ENCODE measurements around the gene ZNF681.

ZNF681 gene

GRCh38 chr19:23758187-23759074 is at the start of gene ZNF681:
Gene ZNF681 (minus strand): TSS chr19:23758891. CDS start chr19:23758749, 142 bp downstream.
- H3K4me3 ChIP-seq (replicated peaks in 1 of 2; ENCODE audit: low read depth in 2 of 2, low read length in 2 of 2): peak within 1 kb of the TSS; percentile 63 to 72
- DNase-seq (ENCODE audit: low read depth in 2 of 2): peak; percentile 83 to 93
- TF ChIP-seq, protein P1, sequence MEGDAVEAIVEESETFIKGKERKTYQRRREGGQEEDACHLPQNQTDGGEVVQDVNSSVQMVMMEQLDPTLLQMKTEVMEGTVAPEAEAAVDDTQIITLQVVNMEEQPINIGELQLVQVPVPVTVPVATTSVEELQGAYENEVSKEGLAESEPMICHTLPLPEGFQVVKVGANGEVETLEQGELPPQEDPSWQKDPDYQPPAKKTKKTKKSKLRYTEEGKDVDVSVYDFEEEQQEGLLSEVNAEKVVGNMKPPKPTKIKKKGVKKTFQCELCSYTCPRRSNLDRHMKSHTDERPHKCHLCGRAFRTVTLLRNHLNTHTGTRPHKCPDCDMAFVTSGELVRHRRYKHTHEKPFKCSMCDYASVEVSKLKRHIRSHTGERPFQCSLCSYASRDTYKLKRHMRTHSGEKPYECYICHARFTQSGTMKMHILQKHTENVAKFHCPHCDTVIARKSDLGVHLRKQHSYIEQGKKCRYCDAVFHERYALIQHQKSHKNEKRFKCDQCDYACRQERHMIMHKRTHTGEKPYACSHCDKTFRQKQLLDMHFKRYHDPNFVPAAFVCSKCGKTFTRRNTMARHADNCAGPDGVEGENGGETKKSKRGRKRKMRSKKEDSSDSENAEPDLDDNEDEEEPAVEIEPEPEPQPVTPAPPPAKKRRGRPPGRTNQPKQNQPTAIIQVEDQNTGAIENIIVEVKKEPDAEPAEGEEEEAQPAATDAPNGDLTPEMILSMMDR (IDR thresholded peaks at IDR 0.05; ENCODE audit: low read depth, low read length): peak; percentile 6

- no peak for DNase-seq (ENCODE audit: low read depth in 2 of 2)
- TF ChIP-seq, protein P1 (IDR thresholded peaks at IDR 0.05; ENCODE audit: low read depth, low read length): no peak
- H3K4me3 ChIP-seq (replicated peaks in 1 of 2; ENCODE audit: low read depth in 2 of 2, low read length in 2 of 2): no peak overlapping the region
Measured at GRCh38 chr19:23804676-23805075, 46.0 kb upstream of the ZNF681 start.

GRCh38 chr19:23802290-23802689 is 43.6 kb upstream of the ZNF681 start:
- H3K4me3 ChIP-seq (replicated peaks in 1 of 2; ENCODE audit: low read depth in 2 of 2, low read length in 2 of 2): no peak overlapping the region
- TF ChIP-seq, protein P1 (IDR thresholded peaks at IDR 0.05; ENCODE audit: low read depth, low read length): no peak
- DNase-seq (ENCODE audit: low read depth in 2 of 2): no peak

DNA sequence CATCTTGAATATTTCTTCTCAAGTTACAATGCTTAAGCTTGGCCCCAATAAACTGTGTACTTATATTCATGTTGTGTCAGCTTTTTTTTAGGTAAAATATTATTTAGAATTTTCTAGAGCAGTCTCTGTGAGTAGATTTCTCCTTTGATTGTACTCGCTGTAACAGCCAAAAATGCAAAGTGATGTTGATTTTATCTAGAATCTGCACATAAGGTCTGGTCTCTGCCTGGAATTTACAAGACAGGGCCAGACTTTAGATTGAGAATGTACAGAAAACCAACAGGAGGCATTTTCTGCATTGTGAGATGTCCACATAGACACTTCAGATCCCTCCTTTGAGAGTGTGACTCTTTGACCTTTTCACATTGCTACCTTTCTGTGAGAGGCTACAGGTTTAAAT is 43.1 kb upstream of the ZNF681 start:
- TF ChIP-seq, protein P1 (IDR thresholded peaks at IDR 0.05; ENCODE audit: low read depth, low read length): no peak
- H3K4me3 ChIP-seq (replicated peaks in 1 of 2; ENCODE audit: low read depth in 2 of 2, low read length in 2 of 2): no peak overlapping the region
- DNase-seq (ENCODE audit: low read depth in 2 of 2): no peak

DNA sequence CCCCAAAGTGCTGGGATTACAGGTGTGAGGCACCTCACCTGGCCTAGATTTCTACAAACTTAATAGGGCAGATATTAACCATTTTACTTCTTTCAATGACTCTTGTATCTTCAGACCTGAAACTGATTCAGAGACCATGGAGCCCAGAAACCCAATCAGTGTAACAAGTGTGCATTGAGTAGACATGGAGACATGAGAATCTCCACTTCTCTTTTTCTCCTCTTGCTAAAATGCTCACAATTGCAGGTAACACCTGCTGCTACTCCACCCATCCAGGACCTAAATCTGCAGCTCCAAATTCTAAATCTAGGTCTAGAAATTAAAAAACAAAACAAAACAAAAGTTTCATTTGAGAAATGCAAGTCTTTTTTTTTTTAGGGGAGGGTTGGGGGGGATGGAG is 42.2 kb upstream of the ZNF681 start:
- H3K4me3 ChIP-seq (replicated peaks in 1 of 2; ENCODE audit: low read depth in 2 of 2, low read length in 2 of 2): no peak overlapping the region
- DNase-seq (ENCODE audit: low read depth in 2 of 2): no peak
- TF ChIP-seq, protein P1 (IDR thresholded peaks at IDR 0.05; ENCODE audit: low read depth, low read length): no peak

DNA sequence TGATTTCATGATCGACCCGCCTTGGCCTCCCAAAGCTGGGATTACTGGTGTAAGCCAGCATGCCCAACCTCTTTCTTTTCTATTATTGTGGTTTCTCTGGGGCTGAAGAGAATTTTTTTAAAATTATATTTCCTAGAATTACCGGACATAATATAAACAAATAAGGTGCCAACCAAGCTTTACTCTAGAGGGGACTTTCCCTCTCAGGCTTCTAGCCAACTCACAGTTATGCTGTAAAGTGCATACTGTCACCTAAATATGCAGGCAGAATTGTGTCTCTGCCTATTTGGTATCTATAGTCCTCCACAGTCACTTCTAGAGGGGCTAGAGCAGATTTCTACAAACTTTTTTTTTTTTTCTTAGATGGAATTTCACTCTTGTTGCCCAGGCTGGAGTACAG is 41.6 kb upstream of the ZNF681 start:
- no peak overlapping the region for H3K4me3 ChIP-seq (replicated peaks in 1 of 2; ENCODE audit: low read depth in 2 of 2, low read length in 2 of 2)
- DNase-seq (ENCODE audit: low read depth in 2 of 2): no peak
- TF ChIP-seq, protein P1 (IDR thresholded peaks at IDR 0.05; ENCODE audit: low read depth, low read length): no peak

All from cardiac fibroblast (primary cell).